Osteoblast (primary cell): Measurements from ENCODE around the gene CSMD2. TPM values are rescaled to one million over a fixed set of nuclear protein-coding genes. Genes with fewer than 3 reads are reported as not detected.

Experiments used
- DNase-seq: peaks from one replicate; pipeline ENCODE4 v3.0.0; 2011; ENCODE audit warnings: low spot score, mixed read lengths; ENCODE audit not compliant: insufficient read length; ENCODE audit errors: missing footprints
- H2AFZ ChIP-seq: 2 replicates; pipeline ENCODE4 v1.6.0; 2011; ENCODE audit warnings: mild to moderate bottlenecking, low read length
- H3K27ac ChIP-seq: 2 replicates; pipeline ENCODE4 v1.5.1; 2011; ENCODE audit warnings: mild to moderate bottlenecking, low read depth, low read length, moderate library complexity
- H3K27me3 ChIP-seq: 2 replicates; pipeline ENCODE4 v1.6.0; 2012; ENCODE audit warnings: mild to moderate bottlenecking, control low read depth, inconsistent platforms, low read length, moderate library complexity; ENCODE audit not compliant: insufficient read depth
- H3K36me3 ChIP-seq: 2 replicates; pipeline ENCODE4 v1.5.1; 2011; ENCODE audit warnings: mild to moderate bottlenecking, low read length, control low read depth, moderate library complexity; ENCODE audit not compliant: insufficient read depth
- H3K4me1 ChIP-seq: 2 replicates; pipeline ENCODE4 v1.5.1; 2011; ENCODE audit warnings: mild to moderate bottlenecking, low read length, control low read depth, moderate library complexity; ENCODE audit not compliant: insufficient read depth
- H3K4me2 ChIP-seq: 2 replicates; pipeline ENCODE4 v1.6.0; 2011; ENCODE audit warnings: mild to moderate bottlenecking, low read length; ENCODE audit not compliant: insufficient read depth
- H3K4me3 ChIP-seq: fragments of 200-600 bp; sonication (generic); 3 replicates; pipeline ENCODE4 v1.5.1; 2012; ENCODE audit warnings: mild to moderate bottlenecking, low read length, inconsistent platforms; ENCODE audit not compliant: insufficient read depth
- H3K79me2 ChIP-seq: 2 replicates; pipeline ENCODE4 v1.6.0; 2012; ENCODE audit warnings: mild to moderate bottlenecking, low read length, control low read depth, inconsistent platforms; ENCODE audit not compliant: insufficient read depth
- H3K9me3 ChIP-seq: 2 replicates; pipeline ENCODE4 v1.5.1; 2011; ENCODE audit warnings: low read depth, low read length, control low read depth
- H4K20me1 ChIP-seq: 2 replicates; pipeline ENCODE4 v1.6.0; 2012; ENCODE audit warnings: mild to moderate bottlenecking, low read length, control low read depth; ENCODE audit not compliant: insufficient read depth
- total RNA-seq: library from RNA; depleted of rRNA; stranded (reverse); fragments of >200 nt; gene quantifications from 2 replicates; pipeline ENCODE4 v1.2.3, GENCODE V29; 2012
- TF ChIP-seq, protein P1 (sequence below): IDR thresholded peaks from 2 replicates; pipeline ENCODE4 v1.5.1; 2011; ENCODE audit warnings: mild to moderate bottlenecking, low read depth, low read length, moderate library complexity; ENCODE audit errors: extremely low read depth

CSMD2 gene
- total RNA-seq, 1 donor: 0.36 TPM

DNA sequence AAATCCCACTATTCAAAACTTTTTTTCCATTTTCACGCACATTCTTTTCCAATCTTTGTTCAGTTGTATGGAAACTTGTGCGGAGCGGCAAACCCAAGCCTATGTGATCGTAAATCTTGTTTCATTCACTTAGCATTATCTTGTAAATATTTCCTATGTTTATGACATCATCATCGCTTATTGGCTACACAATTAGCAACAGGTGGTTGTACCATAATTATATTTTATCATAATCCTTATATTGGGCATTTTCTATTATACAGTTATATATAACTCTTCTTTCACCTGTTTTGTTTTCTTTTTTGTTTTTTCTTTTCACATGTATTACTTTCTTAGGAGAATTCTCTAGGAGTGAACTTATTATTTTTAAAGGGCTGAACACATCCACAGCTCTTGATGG lies 627.1 kb downstream of the CSMD2 start:
- TF ChIP-seq, protein P1, sequence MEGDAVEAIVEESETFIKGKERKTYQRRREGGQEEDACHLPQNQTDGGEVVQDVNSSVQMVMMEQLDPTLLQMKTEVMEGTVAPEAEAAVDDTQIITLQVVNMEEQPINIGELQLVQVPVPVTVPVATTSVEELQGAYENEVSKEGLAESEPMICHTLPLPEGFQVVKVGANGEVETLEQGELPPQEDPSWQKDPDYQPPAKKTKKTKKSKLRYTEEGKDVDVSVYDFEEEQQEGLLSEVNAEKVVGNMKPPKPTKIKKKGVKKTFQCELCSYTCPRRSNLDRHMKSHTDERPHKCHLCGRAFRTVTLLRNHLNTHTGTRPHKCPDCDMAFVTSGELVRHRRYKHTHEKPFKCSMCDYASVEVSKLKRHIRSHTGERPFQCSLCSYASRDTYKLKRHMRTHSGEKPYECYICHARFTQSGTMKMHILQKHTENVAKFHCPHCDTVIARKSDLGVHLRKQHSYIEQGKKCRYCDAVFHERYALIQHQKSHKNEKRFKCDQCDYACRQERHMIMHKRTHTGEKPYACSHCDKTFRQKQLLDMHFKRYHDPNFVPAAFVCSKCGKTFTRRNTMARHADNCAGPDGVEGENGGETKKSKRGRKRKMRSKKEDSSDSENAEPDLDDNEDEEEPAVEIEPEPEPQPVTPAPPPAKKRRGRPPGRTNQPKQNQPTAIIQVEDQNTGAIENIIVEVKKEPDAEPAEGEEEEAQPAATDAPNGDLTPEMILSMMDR: no peak

DNA sequence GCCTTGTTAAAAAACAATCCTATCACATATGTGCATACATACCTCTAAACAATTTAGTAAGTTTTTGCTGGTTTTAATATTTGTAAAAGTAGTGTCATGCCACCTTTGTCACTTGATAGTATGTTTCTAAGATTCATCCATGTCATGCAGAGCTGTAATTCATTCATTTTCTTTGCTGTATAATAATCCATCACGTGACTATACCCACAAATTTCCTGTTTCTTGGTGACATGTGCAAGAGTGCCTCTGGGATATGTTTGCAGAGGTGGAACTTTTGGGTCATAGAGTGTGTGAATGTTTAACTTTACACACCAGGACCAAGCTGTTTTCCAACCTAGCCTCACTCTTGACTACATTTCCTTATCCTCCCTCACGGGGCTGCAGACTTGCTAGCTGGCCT lies 629.7 kb downstream of the CSMD2 start:
- Histone ChIP-seq H4K20me1 (no peaks in the 10 kb centered on the region), H3K4me1 (no peaks in the 10 kb centered on the region), H3K4me2 (no peak overlapping the region), H3K36me3 (no peaks in the 10 kb centered on the region), H3K27me3 (no peaks in the 10 kb centered on the region), H3K79me2 (no peaks in the 10 kb centered on the region), H3K27ac (no peak overlapping the region), H3K9me3 (no peaks in the 10 kb centered on the region), H2AFZ (no peak overlapping the region), H3K4me3 (no peak overlapping the region)
- no peak for DNase-seq
- TF ChIP-seq, protein P1: no peak

More for the DNA sequence above, 627.1 kb downstream of the CSMD2 start:
- Histone ChIP-seq H4K20me1 (no peaks in the 10 kb centered on the region), H3K4me3 (no peak overlapping the region), H3K4me1 (no peaks in the 10 kb centered on the region), H3K9me3 (no peaks in the 10 kb centered on the region), H3K79me2 (no peaks in the 10 kb centered on the region), H2AFZ (no peak overlapping the region), H3K27ac (no peak overlapping the region), H3K4me2 (no peak overlapping the region), H3K27me3 (no peaks in the 10 kb centered on the region), H3K36me3 (no peaks in the 10 kb centered on the region)
- no peak for DNase-seq

DNA sequence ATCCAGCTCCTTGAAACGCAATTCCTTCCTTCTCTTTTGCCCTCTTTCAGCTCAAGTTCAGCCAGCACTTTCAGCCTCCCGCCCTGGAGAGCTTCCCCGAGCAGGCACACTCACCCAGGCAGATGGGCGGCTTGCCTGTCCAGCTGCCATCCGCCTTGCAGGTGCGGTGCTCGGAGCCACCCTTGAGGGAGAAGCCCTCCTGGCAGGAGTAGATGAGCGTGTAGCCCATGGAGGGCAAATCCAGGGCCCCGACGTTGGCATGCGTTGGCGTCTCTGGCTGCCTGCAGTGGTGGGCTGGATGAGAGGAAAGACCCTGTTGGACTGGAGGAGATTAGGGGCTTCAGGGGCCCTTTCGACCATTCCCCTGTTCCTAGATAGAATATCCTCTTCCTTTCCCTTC lies 632.1 kb downstream of the CSMD2 start:
- H3K79me2 ChIP-seq: no peaks in the 10 kb centered on the region
- TF ChIP-seq, protein P1: no peak
- H3K4me2 ChIP-seq: no peak overlapping the region
- no peaks in the 10 kb centered on the region for H3K9me3 ChIP-seq
- H3K4me3 ChIP-seq: no peak overlapping the region
- no peaks in the 10 kb centered on the region for H4K20me1 ChIP-seq
- no peaks in the 10 kb centered on the region for H3K4me1 ChIP-seq
- H3K27ac ChIP-seq: no peak overlapping the region
- H3K27me3 ChIP-seq: no peaks in the 10 kb centered on the region
- no peak overlapping the region for H2AFZ ChIP-seq
- DNase-seq: no peak
- no peaks in the 10 kb centered on the region for H3K36me3 ChIP-seq

DNA sequence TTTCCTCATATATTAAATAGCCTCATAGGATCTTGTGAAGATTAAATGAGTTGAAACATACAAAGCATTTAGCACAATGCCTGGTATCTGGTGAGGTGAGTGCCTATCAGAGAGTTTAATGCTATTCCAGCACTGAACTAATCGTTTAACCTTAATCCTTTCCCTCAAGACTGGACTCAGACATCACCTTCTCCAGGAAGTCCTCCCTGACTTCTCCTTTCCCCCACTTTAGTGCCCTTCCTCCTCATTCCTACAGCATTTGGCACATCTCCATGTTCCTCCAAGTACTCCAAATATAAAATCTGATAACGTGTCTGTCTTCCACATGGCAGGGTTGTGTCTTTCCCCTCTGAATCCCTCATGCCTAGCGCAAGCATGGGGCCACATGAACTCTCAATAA lies 632.8 kb downstream of the CSMD2 start:
- Histone ChIP-seq H3K4me1 (no peaks in the 10 kb centered on the region), H3K36me3 (no peaks in the 10 kb centered on the region), H3K79me2 (no peaks in the 10 kb centered on the region), H3K9me3 (no peaks in the 10 kb centered on the region), H3K27me3 (no peaks in the 10 kb centered on the region), H3K4me3 (no peak overlapping the region), H3K4me2 (no peak overlapping the region), H4K20me1 (no peaks in the 10 kb centered on the region), H3K27ac (no peak overlapping the region), H2AFZ (no peak overlapping the region)
- TF ChIP-seq, protein P1: no peak
- no peak for DNase-seq
